ENCODE data around the gene NUS1.
A peak's percentile ranks its signal among the peaks of the same experiment; 100 is the strongest.
"Not testable (repeated sequence)": the region's sequence is repeated elsewhere in the genome, so short reads cannot be mapped to it uniquely, and the experiment has no call there.

The NUS1 gene

GRCh38 chr6:117674991-117675657 is at the start of gene NUS1:
Gene NUS1, plus strand, starts transcription at chr6:117675469. Its CDS starts 202 bp downstream, at chr6:117675671.
- FAIRE-seq: peak; percentile 81

- no peak for FAIRE-seq
These were observed 47.7 kb upstream of the NUS1 start for GRCh38 chr6:117627533-117627932.

- FAIRE-seq: no peak
These were observed 46.1 kb upstream of the NUS1 start for GRCh38 chr6:117629119-117629660.

- FAIRE-seq: no peak
These were observed 37.5 kb upstream of the NUS1 start for GRCh38 chr6:117637770-117638169.

- no peak for FAIRE-seq
These were observed 32.3 kb upstream of the NUS1 start for GRCh38 chr6:117642976-117643375.

- FAIRE-seq: not testable (repeated sequence)
These were observed 23.3 kb upstream of the NUS1 start for GRCh38 chr6:117651984-117652383.

- no peak for FAIRE-seq
These were observed 21.3 kb upstream of the NUS1 start for GRCh38 chr6:117653949-117654348.

GRCh38 chr6:117655380-117655779 is 19.9 kb upstream of the NUS1 start:
- FAIRE-seq: no peak

GRCh38 chr6:117666881-117667280 is 8.4 kb upstream of the NUS1 start:
- FAIRE-seq: no peak

GRCh38 chr6:117668736-117669135 is 6.5 kb upstream of the NUS1 start:
- FAIRE-seq: no peak

- FAIRE-seq: no peak
These were observed 766 bp upstream of the NUS1 start for GRCh38 chr6:117674503-117674902.

GRCh38 chr6:117675658-117676301 is 511 bp downstream of the NUS1 start:
- FAIRE-seq: not testable (repeated sequence)

- FAIRE-seq: no peak
These were observed 1.4 kb downstream of the NUS1 start for GRCh38 chr6:117676577-117677218.

GRCh38 chr6:117677553-117678141 is 2.4 kb downstream of the NUS1 start:
- FAIRE-seq: no peak

GRCh38 chr6:117681162-117681741 is 6.0 kb downstream of the NUS1 start:
- no peak for FAIRE-seq

GRCh38 chr6:117684749-117685148 is 9.5 kb downstream of the NUS1 start:
- no peak for FAIRE-seq

GRCh38 chr6:117685359-117685758 is 10.1 kb downstream of the NUS1 start:
- FAIRE-seq: no peak

GRCh38 chr6:117687021-117687648 is 11.9 kb downstream of the NUS1 start:
- no peak for FAIRE-seq

GRCh38 chr6:117689584-117689983 is 14.3 kb downstream of the NUS1 start:
- not testable (repeated sequence) for FAIRE-seq

- FAIRE-seq: no peak
These were observed 31.2 kb downstream of the NUS1 start for GRCh38 chr6:117706504-117706903.

- not testable (repeated sequence) for FAIRE-seq
These were observed 31.8 kb downstream of the NUS1 start for GRCh38 chr6:117706936-117707509.

- no peak for FAIRE-seq
These were observed 36.1 kb downstream of the NUS1 start for GRCh38 chr6:117711369-117711768.
